ENCODE data around the gene LRIG3.

The LRIG3 gene

GRCh38 chr12:58932806-58933681 is 12.7 kb upstream of the LRIG3 start:
- no peak for DNase-seq

- DNase-seq: no peak
Observed at GRCh38 chr12:58931518-58931917, 11.2 kb upstream of the LRIG3 start.

GRCh38 chr12:58930770-58931324 is 10.5 kb upstream of the LRIG3 start:
- no peak for DNase-seq

GRCh38 chr12:58927120-58927519 is 6.8 kb upstream of the LRIG3 start:
- no peak for DNase-seq

- DNase-seq: no peak
Observed at GRCh38 chr12:58926586-58926985, 6.3 kb upstream of the LRIG3 start.

- no peak for DNase-seq
Observed at GRCh38 chr12:58925751-58926150, 5.4 kb upstream of the LRIG3 start.

- DNase-seq: no peak
Observed at GRCh38 chr12:58925111-58925611, 4.9 kb upstream of the LRIG3 start.

- DNase-seq: no peak
Observed at GRCh38 chr12:58924652-58925051, 4.3 kb upstream of the LRIG3 start.

- no peak for DNase-seq
Observed at GRCh38 chr12:58923781-58924180, 3.5 kb upstream of the LRIG3 start.

- no peak for DNase-seq
Observed at GRCh38 chr12:58922849-58923248, 2.5 kb upstream of the LRIG3 start.

GRCh38 chr12:58920961-58921861 is 907 bp upstream of the LRIG3 start:
- DNase-seq: no peak

- no peak for DNase-seq
Observed at GRCh38 chr12:58919231-58920101, 838 bp downstream of the LRIG3 start.

GRCh38 chr12:58918469-58918844 is 1.8 kb downstream of the LRIG3 start:
- no peak for DNase-seq

- DNase-seq: no peak
Observed at GRCh38 chr12:58917699-58918468, 2.4 kb downstream of the LRIG3 start.

GRCh38 chr12:58916921-58917511 is 3.3 kb downstream of the LRIG3 start:
- no peak for DNase-seq

GRCh38 chr12:58916161-58916621 is 4.1 kb downstream of the LRIG3 start:
- no peak for DNase-seq

- DNase-seq: no peak
Observed at GRCh38 chr12:58915634-58916033, 4.7 kb downstream of the LRIG3 start.

- no peak for DNase-seq
Observed at GRCh38 chr12:58915037-58915436, 5.3 kb downstream of the LRIG3 start.

GRCh38 chr12:58914457-58914856 is 5.8 kb downstream of the LRIG3 start:
- DNase-seq: no peak

- no peak for DNase-seq
Observed at GRCh38 chr12:58907391-58907790, 12.9 kb downstream of the LRIG3 start.

GRCh38 chr12:58906917-58907316 is 13.4 kb downstream of the LRIG3 start:
- DNase-seq: no peak

Data from GDM1 (cell line).